OCI-LY1 (cell line): Measurements from ENCODE around the gene FKBP9.

Experiments used
- CTCF ChIP-seq: fragments of 200-600 bp; sonication (generic), shearing (Covaris generic); IDR thresholded peaks from 2 replicates; pipeline ENCODE4 v1.5.1; 2017; ENCODE audit warnings: mild to moderate bottlenecking, antibody characterized with exemption, low read length, moderate library complexity, mixed read lengths
- EZH2 ChIP-seq: fragments of 200-600 bp; sonication (generic), shearing (Covaris generic); IDR thresholded peaks from 2 replicates; pipeline ENCODE4 v1.8.0; 2017; ENCODE audit warnings: borderline replicate concordance, mixed run types, mild to moderate bottlenecking, antibody characterized with exemption, low read length, moderate library complexity, mixed read lengths

- no peak for TF ChIP-seq CTCF
- no peak for TF ChIP-seq EZH2
These were observed at the start of gene FKBP9 for GRCh38 chr7:32957326-32958045.
